Upper lobe of left lung (tissue), 4 donors: Measurements from ENCODE around the gene FAM187B.

ENCODE experiments used
- CTCF ChIP-seq, 6 experiments: fragments of 450-650 bp in 4 of 6; fragments of 200-600 bp in 2 of 6; sonication (generic) in 2 of 6; IDR thresholded peaks; one replicate each; pipeline ENCODE4 v1.5.1; 2016 to 2019; ENCODE audit warnings: antibody characterized with exemption in 6 of 6
- EP300 ChIP-seq, 4 donors: sonication (generic); formaldehyde crosslinking; IDR thresholded peaks; one replicate each; pipeline ENCODE4 v1.5.1; 2017; ENCODE audit warnings: antibody characterized with exemption in 4 of 4, control low read depth in 2 of 4
- POLR2A ChIP-seq, 4 donors: fragments of 450-650 bp; IDR thresholded peaks; one replicate each; pipeline ENCODE4 v1.5.1; 2016 to 2017; ENCODE audit warnings: antibody characterized with exemption in 4 of 4, mild to moderate bottlenecking in 2 of 4

- TF ChIP-seq EP300 (IDR thresholded peaks at IDR 0.05) (no peak), POLR2A (IDR thresholded peaks at IDR 0.05) (no peak), CTCF (IDR thresholded peaks at IDR 0.05) (no peak)
These were observed 22.2 kb downstream of the FAM187B start for GRCh38 chr19:35206379-35206778.
